OCI-LY7 (cell line): ENCODE data around the gene TRIM9. TPM values are rescaled to one million over a fixed set of nuclear protein-coding genes. Genes with fewer than 3 reads are reported as not detected.

ENCODE experiments used
- BruUV-seq: library from RNA; stranded (reverse); fragments of 400-500 nt; replicated peaks from 2 replicates; lab custom pipeline; 2021; lab: Mats Ljungman, UMichigan
- CTCF ChIA-PET: fragments of 300-600 bp; sonication (Branson Sonifier 250); formaldehyde crosslinking; loops from one replicate; lab custom pipeline; 2022; ENCODE audit warnings: antibody characterized with exemption; ENCODE audit not compliant: unreplicated experiment; lab: Charles Lee
- POLR2A ChIA-PET: fragments of 300-600 bp; sonication (Branson Sonifier 250); formaldehyde crosslinking; loops from one replicate; lab custom pipeline; 2022; ENCODE audit warnings: antibody characterized with exemption; lab: Charles Lee
- DNase-seq: peaks from one replicate; pipeline ENCODE4 v3.0.0-alpha.2; 2015; ENCODE audit warnings: low spot score
- H2AFZ ChIP-seq: fragments of 200-600 bp; sonication (generic), shearing (Covaris generic); 2 replicates; pipeline ENCODE4 v1.6.1; 2014; ENCODE audit warnings: mild to moderate bottlenecking, antibody characterized with exemption, low read length, moderate library complexity
- H3K27ac ChIP-seq: fragments of 200-600 bp; sonication (generic); 2 replicates; pipeline ENCODE4 v1.5.1; 2014; ENCODE audit warnings: mixed run types, low read depth, mild to moderate bottlenecking, moderate library complexity, low read length, inconsistent platforms; ENCODE audit not compliant: poor library complexity, severe bottlenecking
- H3K36me3 ChIP-seq: fragments of 200-600 bp; sonication (generic); 2 replicates; pipeline ENCODE4 v1.6.1; 2014; ENCODE audit warnings: mild to moderate bottlenecking, antibody characterized with exemption, low read length, moderate library complexity, mixed read lengths; ENCODE audit not compliant: insufficient read depth
- H3K4me1 ChIP-seq: fragments of 200-600 bp; sonication (generic); 2 replicates; pipeline ENCODE4 v1.5.1; 2014; ENCODE audit warnings: mild to moderate bottlenecking, low read length; ENCODE audit not compliant: insufficient read depth, poor library complexity, severe bottlenecking
- H3K4me2 ChIP-seq: fragments of 200-600 bp; sonication (generic); 2 replicates; pipeline ENCODE4 v1.6.1; 2014; ENCODE audit warnings: mild to moderate bottlenecking, low read length
- H3K4me3 ChIP-seq: fragments of 200-600 bp; sonication (generic); 2 replicates; pipeline ENCODE4 v1.5.1; 2014; ENCODE audit warnings: mild to moderate bottlenecking, low read depth, low read length; ENCODE audit not compliant: poor library complexity, severe bottlenecking
- H3K79me2 ChIP-seq: fragments of 200-600 bp; sonication (generic); 2 replicates; pipeline ENCODE4 v1.6.1; 2016; ENCODE audit warnings: low read depth, mild to moderate bottlenecking, low read length, moderate library complexity, mixed read lengths; ENCODE audit not compliant: insufficient read depth
- H3K9me2 ChIP-seq: fragments of 200-600 bp; sonication (generic); 2 replicates; pipeline ENCODE4 v1.6.1; 2016; ENCODE audit warnings: mild to moderate bottlenecking, low read length, mixed read lengths; ENCODE audit not compliant: insufficient read depth
- H3K9me3 ChIP-seq: fragments of 200-600 bp; sonication (generic); 2 replicates; pipeline ENCODE4 v1.6.1; 2014; ENCODE audit warnings: mild to moderate bottlenecking, mixed run types, low read length, mixed read lengths
- H4K20me1 ChIP-seq: fragments of 200-600 bp; sonication (generic); 2 replicates; pipeline ENCODE4 v1.6.1; 2014; ENCODE audit warnings: mild to moderate bottlenecking, antibody characterized with exemption, low read length, moderate library complexity, mixed read lengths; ENCODE audit not compliant: insufficient read depth
- EZH2phosphoT487 ChIP-seq: fragments of 200-600 bp; sonication (generic); IDR thresholded peaks from 2 replicates; pipeline ENCODE4 v1.6.1; 2018; ENCODE audit warnings: low read depth, borderline replicate concordance, mild to moderate bottlenecking, mixed run types, antibody characterized with exemption, low read length, moderate library complexity, mixed read lengths
- intact Hi-C: fragments of 100-400 bp; cut with micrococcal nuclease; formaldehyde crosslinking; loops from one replicate; pipeline ENCODE4 v1.10.0; 2022; ENCODE audit not compliant: unreplicated experiment
- total RNA-seq, 2 experiments: library from RNA; depleted of rRNA in 1 of 2; stranded (reverse); fragments of >200 nt in 1 of 2; shearing (Covaris generic) in 1 of 2; gene quantifications; 2 replicates each; pipeline ENCODE4 v1.2.3, GENCODE V29; 2014 to 2022
- TF ChIP-seq, protein P1 (sequence below): fragments of 200-600 bp; sonication (generic); conservative IDR thresholded peaks from 2 replicates; pipeline ENCODE4 v1.5.1; 2014; ENCODE audit warnings: mild to moderate bottlenecking, antibody characterized with exemption, low read length, moderate library complexity, mixed read lengths

TRIM9 gene
- total RNA-seq, 2 experiments from 2014 or later, result 1.4 to 7.9 TPM

DNA sequence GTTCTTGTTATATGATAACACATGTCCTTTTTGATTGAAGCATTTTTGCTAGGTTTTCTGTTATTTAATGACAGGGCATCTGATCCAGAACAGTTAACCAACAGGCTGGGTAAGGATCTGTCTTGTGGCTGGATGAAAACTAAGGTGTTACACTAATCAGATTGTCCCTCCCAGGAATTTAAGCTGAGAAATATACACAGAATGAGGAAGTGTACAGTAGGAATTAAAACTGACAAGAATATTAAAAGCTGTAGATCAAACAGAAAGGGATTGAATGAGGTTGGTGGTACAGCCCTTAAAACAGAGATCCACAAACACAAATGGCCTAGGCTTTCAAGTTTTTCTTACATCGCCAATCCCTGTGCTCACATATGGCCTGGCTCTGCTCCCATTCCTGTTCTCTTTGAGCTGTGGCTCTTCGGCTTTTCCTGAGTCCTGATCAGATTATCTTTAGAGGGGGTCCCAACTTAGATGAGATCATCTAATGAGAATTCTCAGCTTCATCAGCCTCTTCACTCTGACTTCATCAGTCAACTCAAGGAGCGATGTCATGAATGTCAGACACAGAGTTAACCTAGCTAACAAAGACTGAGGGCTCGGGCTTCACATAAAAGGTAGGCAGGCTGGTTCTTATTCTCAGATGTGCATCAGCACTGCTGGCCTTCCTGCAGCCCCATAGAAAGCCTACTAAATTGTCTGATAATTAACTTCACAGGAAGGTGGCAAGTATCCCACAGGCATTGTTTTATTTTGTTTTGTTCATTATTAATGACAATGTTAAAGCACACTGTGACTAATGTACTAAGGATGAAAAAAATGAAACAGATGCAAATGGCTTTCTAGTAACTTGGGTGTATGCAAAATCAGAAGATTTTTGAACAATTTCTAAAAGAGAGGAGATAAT, 162.1 kb downstream of the TRIM9 start:
- Histone ChIP-seq H3K9me3 (no peaks in the 10 kb centered on the region), H4K20me1 (no peaks in the 10 kb centered on the region), H3K4me3 (no peak overlapping the region), H3K4me2 (no peak overlapping the region), H3K9me2 (no peaks in the 10 kb centered on the region), H3K79me2 (no peaks in the 10 kb centered on the region), H3K36me3 (no peaks in the 10 kb centered on the region), H2AFZ (no peak overlapping the region), H3K27ac (no peak overlapping the region), H3K4me1 (no peaks in the 10 kb centered on the region)
- intact Hi-C loops, result no loop called here
- no TSS peak for BruUV-seq
- no peak for DNase-seq
- ChIA-PET CTCF (interaction anchor here (0.6 kb wide), 1 partner anchor 337 kb away, joined by 5 read pairs; no protein-coding TSS in a partner anchor), POLR2A (interaction anchor here (0.6 kb wide), 1 partner anchor 190 kb away, joined by 3 read pairs; no protein-coding TSS in a partner anchor)
- TF ChIP-seq EZH2phosphoT487, result no peak
- TF ChIP-seq, protein P1, sequence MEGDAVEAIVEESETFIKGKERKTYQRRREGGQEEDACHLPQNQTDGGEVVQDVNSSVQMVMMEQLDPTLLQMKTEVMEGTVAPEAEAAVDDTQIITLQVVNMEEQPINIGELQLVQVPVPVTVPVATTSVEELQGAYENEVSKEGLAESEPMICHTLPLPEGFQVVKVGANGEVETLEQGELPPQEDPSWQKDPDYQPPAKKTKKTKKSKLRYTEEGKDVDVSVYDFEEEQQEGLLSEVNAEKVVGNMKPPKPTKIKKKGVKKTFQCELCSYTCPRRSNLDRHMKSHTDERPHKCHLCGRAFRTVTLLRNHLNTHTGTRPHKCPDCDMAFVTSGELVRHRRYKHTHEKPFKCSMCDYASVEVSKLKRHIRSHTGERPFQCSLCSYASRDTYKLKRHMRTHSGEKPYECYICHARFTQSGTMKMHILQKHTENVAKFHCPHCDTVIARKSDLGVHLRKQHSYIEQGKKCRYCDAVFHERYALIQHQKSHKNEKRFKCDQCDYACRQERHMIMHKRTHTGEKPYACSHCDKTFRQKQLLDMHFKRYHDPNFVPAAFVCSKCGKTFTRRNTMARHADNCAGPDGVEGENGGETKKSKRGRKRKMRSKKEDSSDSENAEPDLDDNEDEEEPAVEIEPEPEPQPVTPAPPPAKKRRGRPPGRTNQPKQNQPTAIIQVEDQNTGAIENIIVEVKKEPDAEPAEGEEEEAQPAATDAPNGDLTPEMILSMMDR, result no peak

DNA sequence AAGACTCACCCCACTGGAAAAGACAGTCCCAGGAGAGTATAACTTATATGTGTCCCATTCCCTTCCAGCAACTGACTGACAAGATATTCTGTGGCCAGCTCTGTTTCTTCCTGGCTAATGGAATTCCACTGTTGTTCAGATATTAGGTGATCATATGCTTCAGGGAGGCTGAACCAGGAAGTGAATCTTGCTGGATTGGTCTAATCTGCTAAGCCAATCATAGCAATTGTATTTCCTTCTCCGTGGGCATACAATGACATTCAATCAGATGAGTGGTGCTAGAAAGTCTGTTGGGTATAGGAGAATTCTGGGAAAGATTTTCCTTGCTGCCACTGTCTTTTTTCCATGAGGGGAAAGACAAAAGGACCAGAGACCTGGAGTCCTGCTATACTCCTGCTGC, 162.7 kb downstream of the TRIM9 start:
- Histone ChIP-seq H3K4me3 (no peak overlapping the region), H3K4me2 (no peak overlapping the region), H3K9me2 (no peaks in the 10 kb centered on the region), H3K4me1 (no peaks in the 10 kb centered on the region), H2AFZ (no peak overlapping the region), H3K27ac (no peak overlapping the region), H4K20me1 (no peaks in the 10 kb centered on the region), H3K36me3 (no peaks in the 10 kb centered on the region), H3K9me3 (no peaks in the 10 kb centered on the region), H3K79me2 (no peaks in the 10 kb centered on the region)
- intact Hi-C loops, result no loop called here
- ChIA-PET CTCF (interaction anchor here (0.6 kb wide), 1 partner anchor 337 kb away, joined by 5 read pairs; no protein-coding TSS in a partner anchor), POLR2A (interaction anchor here (0.6 kb wide), 1 partner anchor 191 kb away, joined by 3 read pairs; no protein-coding TSS in a partner anchor)
- no peak for TF ChIP-seq EZH2phosphoT487
- TF ChIP-seq, protein P1, result no peak
- no peak for DNase-seq
- no TSS peak for BruUV-seq

DNA sequence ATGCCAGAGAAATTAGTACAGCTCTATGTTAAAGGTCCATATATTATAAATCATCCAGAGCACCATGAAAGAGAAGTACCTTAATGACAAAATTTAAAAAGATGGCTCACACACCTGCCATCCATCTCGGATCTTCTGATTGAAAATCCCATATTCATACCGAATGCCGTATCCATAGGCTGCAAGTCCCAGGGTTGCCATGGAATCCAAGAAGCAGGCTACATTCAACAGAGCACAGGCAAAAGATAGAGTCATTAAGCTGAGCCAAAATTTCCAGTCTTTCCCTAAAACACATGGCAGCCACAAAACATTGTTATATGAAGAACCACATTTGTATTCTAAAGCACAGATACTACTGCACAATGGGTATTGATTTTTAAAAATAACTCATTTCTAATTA, 163.3 kb downstream of the TRIM9 start:
- no peak overlapping the region for H2AFZ ChIP-seq
- no peak overlapping the region for H3K4me2 ChIP-seq
- no peaks in the 10 kb centered on the region for H4K20me1 ChIP-seq
- no peaks in the 10 kb centered on the region for H3K4me1 ChIP-seq
- H3K9me3 ChIP-seq, result no peaks in the 10 kb centered on the region
- no peaks in the 10 kb centered on the region for H3K36me3 ChIP-seq
- no peaks in the 10 kb centered on the region for H3K79me2 ChIP-seq
- intact Hi-C loops, result no loop called here
- H3K4me3 ChIP-seq, result no peak overlapping the region
- ChIA-PET POLR2A (no interaction called here), CTCF (no interaction called here)
- no TSS peak for BruUV-seq
- H3K9me2 ChIP-seq, result no peaks in the 10 kb centered on the region
- no peak for DNase-seq
- no peak overlapping the region for H3K27ac ChIP-seq
- no peak for TF ChIP-seq EZH2phosphoT487
- TF ChIP-seq, protein P1, result no peak
